ENCODE measurements around the gene KIRREL3.
A peak's percentile ranks its signal among the peaks of the same experiment; 100 is the strongest.

The KIRREL3 gene

GRCh38 chr11:126732981-126733380 lies 267.6 kb downstream of the KIRREL3 start:
- no peak for DNase-seq

- no peak for DNase-seq
These were observed 268.9 kb downstream of the KIRREL3 start for GRCh38 chr11:126731576-126732142.

GRCh38 chr11:126727381-126727780 lies 273.2 kb downstream of the KIRREL3 start:
- DNase-seq: no peak

GRCh38 chr11:126725521-126725920 lies 275.0 kb downstream of the KIRREL3 start:
- DNase-seq: no peak

- no peak for DNase-seq
These were observed 275.5 kb downstream of the KIRREL3 start for GRCh38 chr11:126725043-126725442.

- DNase-seq: peak; percentile 42
These were observed 276.9 kb downstream of the KIRREL3 start for GRCh38 chr11:126723665-126724045.

GRCh38 chr11:126722956-126723664 lies 277.5 kb downstream of the KIRREL3 start:
- DNase-seq: no peak

GRCh38 chr11:126722006-126722736 lies 278.4 kb downstream of the KIRREL3 start:
- peak; percentile 38 for DNase-seq

- DNase-seq: no peak
These were observed 279.9 kb downstream of the KIRREL3 start for GRCh38 chr11:126720539-126721235.

- DNase-seq: no peak
These were observed 280.8 kb downstream of the KIRREL3 start for GRCh38 chr11:126719740-126720139.

- no peak for DNase-seq
These were observed 282.3 kb downstream of the KIRREL3 start for GRCh38 chr11:126718276-126718675.

- DNase-seq: peak; percentile 46
These were observed 284.0 kb downstream of the KIRREL3 start for GRCh38 chr11:126716456-126717083.

GRCh38 chr11:126713806-126714205 lies 286.8 kb downstream of the KIRREL3 start:
- DNase-seq: no peak

GRCh38 chr11:126711977-126712625 lies 288.5 kb downstream of the KIRREL3 start:
- DNase-seq: peak; percentile 65

GRCh38 chr11:126710804-126711399 lies 289.7 kb downstream of the KIRREL3 start:
- DNase-seq: no peak

GRCh38 chr11:126707498-126707897 lies 293.1 kb downstream of the KIRREL3 start:
- no peak for DNase-seq

GRCh38 chr11:126704096-126704495 lies 296.5 kb downstream of the KIRREL3 start:
- no peak for DNase-seq

- DNase-seq: peak; percentile 44
These were observed 296.9 kb downstream of the KIRREL3 start for GRCh38 chr11:126703662-126704061.

GRCh38 chr11:126702987-126703386 lies 297.6 kb downstream of the KIRREL3 start:
- no peak for DNase-seq

- DNase-seq: no peak
These were observed 298.3 kb downstream of the KIRREL3 start for GRCh38 chr11:126702165-126702720.

GRCh38 chr11:126701520-126701897 lies 299.1 kb downstream of the KIRREL3 start:
- DNase-seq: no peak
